HG03064 (cell line): ENCODE measurements around the gene ABCA1.
A peak's percentile ranks its signal among the peaks of the same experiment; 100 is the strongest.
"Not testable (repeated sequence)": the region's sequence is repeated elsewhere in the genome, so short reads cannot be mapped to it uniquely, and the experiment has no call there.

Experiments
- ATAC-seq: cut with Tn5 transposase; IDR thresholded peaks from one replicate; pipeline ENCODE4 v1.9.1; 2021; ENCODE audit warnings: low read depth; ENCODE audit not compliant: unreplicated experiment

The ABCA1 gene

GRCh38 chr9:104875320-104875719 is 52.6 kb downstream of the ABCA1 start:
- no peak for ATAC-seq

- ATAC-seq = no peak
These were observed 54.5 kb downstream of the ABCA1 start for GRCh38 chr9:104873489-104873850.

GRCh38 chr9:104872656-104873488 is 55.1 kb downstream of the ABCA1 start:
- no peak for ATAC-seq

- ATAC-seq = no peak
These were observed 55.9 kb downstream of the ABCA1 start for GRCh38 chr9:104871961-104872527.

GRCh38 chr9:104869811-104870210 is 58.1 kb downstream of the ABCA1 start:
- ATAC-seq = no peak

GRCh38 chr9:104868687-104869404 is 59.1 kb downstream of the ABCA1 start:
- ATAC-seq = no peak

- ATAC-seq = no peak
These were observed 59.7 kb downstream of the ABCA1 start for GRCh38 chr9:104868303-104868686.

- no peak for ATAC-seq
These were observed 61.8 kb downstream of the ABCA1 start for GRCh38 chr9:104866191-104866590.

GRCh38 chr9:104864675-104865104 is 63.3 kb downstream of the ABCA1 start:
- no peak for ATAC-seq

GRCh38 chr9:104863180-104863883 is 64.6 kb downstream of the ABCA1 start:
- ATAC-seq = peak; percentile 77

GRCh38 chr9:104861397-104861796 is 66.6 kb downstream of the ABCA1 start:
- ATAC-seq = no peak

GRCh38 chr9:104860263-104860662 is 67.7 kb downstream of the ABCA1 start:
- ATAC-seq = no peak

- no peak for ATAC-seq
These were observed 69.1 kb downstream of the ABCA1 start for GRCh38 chr9:104858846-104859245.

GRCh38 chr9:104858271-104858670 is 69.7 kb downstream of the ABCA1 start:
- ATAC-seq = no peak

- no peak for ATAC-seq
These were observed 71.5 kb downstream of the ABCA1 start for GRCh38 chr9:104856413-104856941.

- ATAC-seq = no peak
These were observed 72.1 kb downstream of the ABCA1 start for GRCh38 chr9:104855807-104856206.

- ATAC-seq = not testable (repeated sequence)
These were observed 72.7 kb downstream of the ABCA1 start for GRCh38 chr9:104855258-104855657.

- no peak for ATAC-seq
These were observed 73.3 kb downstream of the ABCA1 start for GRCh38 chr9:104854613-104855012.

- no peak for ATAC-seq
These were observed 74.3 kb downstream of the ABCA1 start for GRCh38 chr9:104853683-104854082.

- no peak for ATAC-seq
These were observed 74.8 kb downstream of the ABCA1 start for GRCh38 chr9:104853159-104853558.

- no peak for ATAC-seq
These were observed 76.4 kb downstream of the ABCA1 start for GRCh38 chr9:104851546-104851920.
